ENCODE results near the gene ZNF219.

Gene ZNF219

GRCh38 chr14:21069388-21070082 lies 28.9 kb downstream of the ZNF219 start:
- no peak for DNase-seq (ENCODE audit: low read depth in 1 of 2, low spot score in 1 of 2)

GRCh38 chr14:21068521-21069387 lies 29.7 kb downstream of the ZNF219 start:
- DNase-seq (ENCODE audit: low read depth in 1 of 2, low spot score in 1 of 2): no peak

GRCh38 chr14:21066882-21067502 lies 31.5 kb downstream of the ZNF219 start:
- DNase-seq (ENCODE audit: low read depth in 1 of 2, low spot score in 1 of 2): no peak

GRCh38 chr14:21063479-21063878 lies 35.0 kb downstream of the ZNF219 start:
- no peak for DNase-seq (ENCODE audit: low read depth in 1 of 2, low spot score in 1 of 2)

GRCh38 chr14:21061347-21061668 lies 37.1 kb downstream of the ZNF219 start:
- no peak for DNase-seq (ENCODE audit: low read depth in 1 of 2, low spot score in 1 of 2)

GRCh38 chr14:21060614-21061346 lies 37.7 kb downstream of the ZNF219 start:
- DNase-seq (ENCODE audit: low read depth in 1 of 2, low spot score in 1 of 2): no peak

GRCh38 chr14:21059842-21060613 lies 38.4 kb downstream of the ZNF219 start:
- no peak for DNase-seq (ENCODE audit: low read depth in 1 of 2, low spot score in 1 of 2)

GRCh38 chr14:21058903-21059302 lies 39.6 kb downstream of the ZNF219 start:
- no peak for DNase-seq (ENCODE audit: low read depth in 1 of 2, low spot score in 1 of 2)

- DNase-seq (ENCODE audit: low read depth in 1 of 2, low spot score in 1 of 2): no peak
Observed at GRCh38 chr14:21057803-21058675, 40.4 kb downstream of the ZNF219 start, which contains the start of gene RNASE8. Gene RNASE8, plus strand, starts transcription at chr14:21057822. Its CDS starts 71 bp downstream, at chr14:21057893.

GRCh38 chr14:21056520-21057163 lies 41.8 kb downstream of the ZNF219 start:
- no peak for DNase-seq (ENCODE audit: low read depth in 1 of 2, low spot score in 1 of 2)

GRCh38 chr14:21055432-21056117 lies 42.9 kb downstream of the ZNF219 start:
- DNase-seq (ENCODE audit: low read depth in 1 of 2, low spot score in 1 of 2): no peak

- no peak for DNase-seq (ENCODE audit: low read depth in 1 of 2, low spot score in 1 of 2)
Observed at GRCh38 chr14:21054768-21055145, 43.7 kb downstream of the ZNF219 start.

- DNase-seq (ENCODE audit: low read depth in 1 of 2, low spot score in 1 of 2): no peak
Observed at GRCh38 chr14:21054123-21054767, 44.2 kb downstream of the ZNF219 start.

- no peak for DNase-seq (ENCODE audit: low read depth in 1 of 2, low spot score in 1 of 2)
Observed at GRCh38 chr14:21053184-21054122, 45.0 kb downstream of the ZNF219 start.

- no peak for DNase-seq (ENCODE audit: low read depth in 1 of 2, low spot score in 1 of 2)
Observed at GRCh38 chr14:21050597-21050996, 47.9 kb downstream of the ZNF219 start.

GRCh38 chr14:21049271-21049673 lies 49.2 kb downstream of the ZNF219 start:
- DNase-seq (ENCODE audit: low read depth in 1 of 2, low spot score in 1 of 2): no peak

- DNase-seq (ENCODE audit: low read depth in 1 of 2, low spot score in 1 of 2): no peak
Observed at GRCh38 chr14:21048638-21049037, 49.8 kb downstream of the ZNF219 start.

Data from activated T-helper 1 cell treated with anti-CD3 and anti-CD28 coated beads, Interleukin-2, amount 50 U/mL, for 16 hours (primary cell).